IMR-90 (cell line): Measurements from ENCODE around the gene ST6GALNAC3. TPM values are rescaled to one million over a fixed set of nuclear protein-coding genes. Genes with fewer than 3 reads are reported as not detected.

Experiments used
- ATAC-seq: fragments of 200-7000 bp; cut with Tn5 transposase; 2 replicates; pipeline ENCODE4 v1.9.1; 2020; ENCODE audit warnings: low read depth, mild to moderate bottlenecking, moderate library complexity
- BruUV-seq: library from RNA; stranded (reverse); fragments of 400-500 nt; replicated peaks from 2 replicates; lab custom pipeline; 2021; lab: Mats Ljungman, UMichigan
- CTCF ChIA-PET: fragments of 300-600 bp; formaldehyde crosslinking; extraction: SDS; loops from one replicate; lab custom pipeline; 2021; ENCODE audit warnings: antibody characterized with exemption; lab: Yijun Ruan, JAX
- POLR2A ChIA-PET: fragments of 300-600 bp; sonication (Branson Sonifier 250); formaldehyde crosslinking; loops from one replicate; lab custom pipeline; 2022; ENCODE audit warnings: antibody characterized with exemption; ENCODE audit not compliant: unreplicated experiment; lab: Charles Lee
- DNase-seq: peaks from one replicate; pipeline ENCODE4 v3.0.0; 2013
- H2AFZ ChIP-seq: replicated peaks from 2 replicates; pipeline ENCODE3; 2013; ENCODE audit warnings: low read length, mild to moderate bottlenecking; ENCODE audit not compliant: poor library complexity
- H2AK5ac ChIP-seq: 2 replicates; pipeline ENCODE4 v1.6.1; 2013; ENCODE audit warnings: low read depth, low read length, inconsistent platforms
- H2AK9ac ChIP-seq: replicated peaks from 2 replicates; pipeline ENCODE3; 2013; ENCODE audit warnings: mild to moderate bottlenecking, low read depth, low read length, moderate library complexity; ENCODE audit not compliant: poor library complexity
- H2BK120ac ChIP-seq: 2 replicates; pipeline ENCODE4 v1.6.1; 2013; ENCODE audit warnings: low read depth, low read length, inconsistent platforms
- H2BK15ac ChIP-seq: 3 replicates; pipeline ENCODE4 v1.6.1; 2013; ENCODE audit warnings: low read depth, low read length, inconsistent platforms
- H2BK20ac ChIP-seq: 2 replicates; pipeline ENCODE4 v1.6.1; 2013; ENCODE audit warnings: low read depth, mild to moderate bottlenecking, inconsistent platforms, low read length, moderate library complexity
- H2BK5ac ChIP-seq: 2 replicates; pipeline ENCODE4 v1.6.1; 2013; ENCODE audit warnings: mild to moderate bottlenecking, low read depth, low read length, inconsistent platforms; ENCODE audit not compliant: poor library complexity, severe bottlenecking
- H3K14ac ChIP-seq: replicated peaks from 2 replicates; pipeline ENCODE4 v1.6.1; 2013; ENCODE audit warnings: low read depth, low read length, inconsistent platforms
- H3K18ac ChIP-seq: 2 replicates; pipeline ENCODE4 v1.6.1; 2013; ENCODE audit warnings: low read depth, low read length, control low read depth
- H3K23ac ChIP-seq: 2 replicates; pipeline ENCODE4 v1.6.1; 2013; ENCODE audit warnings: low read depth, low read length, inconsistent platforms
- H3K27ac ChIP-seq: 2 replicates; pipeline ENCODE4 v1.5.1; 2013; ENCODE audit warnings: mild to moderate bottlenecking, control low read depth, low read length; ENCODE audit not compliant: insufficient read depth
- H3K27me3 ChIP-seq: 2 replicates; pipeline ENCODE4 v1.6.1; 2013; ENCODE audit warnings: low read length; ENCODE audit not compliant: control insufficient read depth, insufficient read depth
- H3K36me3 ChIP-seq: 2 replicates; pipeline ENCODE4 v1.6.1; 2013; ENCODE audit warnings: low read length, mixed read lengths; ENCODE audit not compliant: control insufficient read depth, insufficient read depth
- H3K4ac ChIP-seq: 2 replicates; pipeline ENCODE4 v1.6.1; 2013; ENCODE audit warnings: low read depth, low read length, inconsistent platforms
- H3K4me1 ChIP-seq: 2 replicates; pipeline ENCODE4 v1.6.1; 2013; ENCODE audit warnings: low read length, mixed read lengths; ENCODE audit not compliant: control insufficient read depth, insufficient read depth
- H3K4me2 ChIP-seq: 2 replicates; pipeline ENCODE4 v1.6.1; 2013; ENCODE audit warnings: low read depth, mild to moderate bottlenecking, control low read depth, low read length, moderate library complexity
- H3K4me3 ChIP-seq: 2 replicates; pipeline ENCODE4 v1.5.1; 2013; ENCODE audit warnings: low read depth, mild to moderate bottlenecking, control low read depth, low read length, moderate library complexity; ENCODE audit not compliant: insufficient read depth
- H3K56ac ChIP-seq: 2 replicates; pipeline ENCODE4 v1.6.1; 2013; ENCODE audit warnings: low read length, inconsistent platforms; ENCODE audit not compliant: insufficient read depth; ENCODE audit errors: extremely low read depth
- H3K79me1 ChIP-seq, 2 experiments: 2 replicates each; pipeline ENCODE4 v1.6.1; 2013; ENCODE audit warnings: low read length in 2 of 2, inconsistent platforms in 1 of 2, low read depth in 1 of 2
- H3K9ac ChIP-seq: 2 replicates; pipeline ENCODE4 v1.6.1; 2013; ENCODE audit warnings: low read depth, low read length, control low read depth
- H3K9me1 ChIP-seq: 2 replicates; pipeline ENCODE4 v1.6.1; 2013; ENCODE audit warnings: low read length, inconsistent platforms; ENCODE audit not compliant: insufficient read depth
- H3K9me3 ChIP-seq: 2 replicates; pipeline ENCODE4 v1.6.1; 2013; ENCODE audit warnings: low read length; ENCODE audit not compliant: control insufficient read depth, insufficient read depth
- H4K20me1 ChIP-seq: 2 replicates; pipeline ENCODE4 v1.6.1; 2013; ENCODE audit warnings: low read length, inconsistent platforms; ENCODE audit not compliant: insufficient read depth
- H4K5ac ChIP-seq: 2 replicates; pipeline ENCODE4 v1.6.1; 2013; ENCODE audit warnings: mild to moderate bottlenecking, low read depth, low read length, control low read depth
- H4K8ac ChIP-seq, 2 experiments: 2 replicates each; pipeline ENCODE4 v1.6.1; 2013; ENCODE audit warnings: low read depth in 2 of 2, low read length in 2 of 2, control low read depth in 1 of 2, inconsistent platforms in 1 of 2
- H4K91ac ChIP-seq: 2 replicates; pipeline ENCODE4 v1.6.1; 2013; ENCODE audit warnings: low read depth, low read length, inconsistent platforms; ENCODE audit not compliant: insufficient read depth
- BHLHE40 ChIP-seq: fragments of 150-350 bp; IDR thresholded peaks from 2 replicates; pipeline ENCODE4 v1.6.1; 2016; ENCODE audit warnings: mild to moderate bottlenecking, low read depth, low read length
- CEBPB ChIP-seq: IDR thresholded peaks from 2 replicates; pipeline ENCODE4 v1.6.1; 2012; ENCODE audit warnings: low read depth, low read length, improper control_type of control experiment
- FOS ChIP-seq: fragments of 150-350 bp; IDR thresholded peaks from 2 replicates; pipeline ENCODE4 v1.6.1; 2016; ENCODE audit warnings: low read depth, low read length
- MAZ ChIP-seq: IDR thresholded peaks from 2 replicates; pipeline ENCODE4 v1.6.1; 2012; ENCODE audit warnings: low read depth, mild to moderate bottlenecking, low read length, improper control_type of control experiment, moderate library complexity, borderline replicate concordance
- MXI1 ChIP-seq: IDR thresholded peaks from 2 replicates; pipeline ENCODE4 v1.6.1; 2012; ENCODE audit warnings: low read depth, mild to moderate bottlenecking, low read length, moderate library complexity, borderline replicate concordance
- POLR2A ChIP-seq: IDR thresholded peaks from 2 replicates; pipeline ENCODE4 v1.6.1; 2012; ENCODE audit warnings: mild to moderate bottlenecking, low read depth, low read length
- RCOR1 ChIP-seq: IDR thresholded peaks from 2 replicates; pipeline ENCODE4 v1.6.1; 2012; ENCODE audit warnings: mild to moderate bottlenecking, low read length, improper control_type of control experiment; ENCODE audit not compliant: insufficient replicate concordance
- SMC3 ChIP-seq: fragments of 150-350 bp; IDR thresholded peaks from 2 replicates; pipeline ENCODE4 v1.6.1; 2016; ENCODE audit warnings: low read depth, mild to moderate bottlenecking, antibody characterized with exemption, low read length, moderate library complexity
- WGBS, 2 experiments: methylation state at CpG; one replicate each; pipeline versions ENCODE4 v1.1.5 to v1.1.7; 2013; ENCODE audit warnings: missing lambda C conversion rate in 2 of 2; ENCODE audit not compliant: insufficient read length in 1 of 2; ENCODE audit errors: extremely low coverage in 2 of 2; 5-methylcytosine and 5-hydroxymethylcytosine counted together
- dilution Hi-C: fragments of 300-500 bp; cut with HindIII; formaldehyde crosslinking; loops from one replicate; pipeline ENCODE4 v1.14.3; 2018; ENCODE audit warnings: low sequenced_read_pairs; ENCODE audit not compliant: unreplicated experiment
- in situ Hi-C: fragments of 300-500 bp; cut with MboI; formaldehyde crosslinking; loops from 3 replicates; pipeline ENCODE4 v1.14.3; 2019; ENCODE audit warnings: low sequenced_read_pairs, inconsistent platforms, mixed read lengths
- intact Hi-C: fragments of 100-400 bp; cut with micrococcal nuclease; formaldehyde crosslinking; loops from 2 replicates; pipeline ENCODE4 v1.10.0; 2022
- polyA plus RNA-seq, 3 experiments: library from polyadenylated mRNA; depleted of rRNA; stranded (reverse); fragments of >200 nt; gene quantifications; 2 replicates each; pipeline ENCODE4 v1.2.3, GENCODE V29; 2012; ENCODE audit warnings: low replicate concordance in 1 of 3
- total RNA-seq: library from RNA; depleted of rRNA; stranded (reverse); fragments of >200 nt; gene quantifications from 2 replicates; pipeline ENCODE4 v1.2.3, GENCODE V29; 2012

The ST6GALNAC3 gene
- total and polyA plus RNA-seq, 2 of the 4 experiments (the other 2 are of a cell fraction), result 0.65 to 1.3 TPM

- H4K8ac ChIP-seq, result no peak overlapping the region
- no peak overlapping the region for H4K91ac ChIP-seq
- H3K9ac ChIP-seq, result no peak overlapping the region
- no peak overlapping the region for H2BK15ac ChIP-seq
- TF ChIP-seq MXI1 (no peak), POLR2A (no peak), RCOR1 (no peak), BHLHE40 (no peak), SMC3 (no peak), FOS (no peak), MAZ (no peak), CEBPB (no peak)
- dilution Hi-C loops, result no loop called here
- H3K9me3 ChIP-seq, result no peaks in the 10 kb centered on the region
- ATAC-seq (no peak), DNase-seq (no peak)
- H4K5ac ChIP-seq, result no peak overlapping the region
- H2AK5ac ChIP-seq, result no peak overlapping the region
- no peaks in the 10 kb centered on the region for H3K27me3 ChIP-seq
- no peak overlapping the region for H3K56ac ChIP-seq
- H3K18ac ChIP-seq, result no peak overlapping the region
- H3K79me1 ChIP-seq, result no peaks in the 10 kb centered on the region
- no peak overlapping the region for H3K4ac ChIP-seq
- H2BK20ac ChIP-seq, result no peak overlapping the region
- H3K9me1 ChIP-seq, result no peaks in the 10 kb centered on the region
- H4K20me1 ChIP-seq, result no peaks in the 10 kb centered on the region
- WGBS, 2 experiments, result no CpG with 5 or more reads among the region's 3 CpGs
- H3K4me3 ChIP-seq, result no peak overlapping the region
- no peak overlapping the region for H2BK5ac ChIP-seq
- no peak overlapping the region for H2BK120ac ChIP-seq
- in situ Hi-C loops, result no loop called here
- ChIA-PET CTCF (no interaction called here), POLR2A (no interaction called here)
- H3K36me3 ChIP-seq, result no peaks in the 10 kb centered on the region
- no peak overlapping the region for H2AK9ac ChIP-seq
- intact Hi-C loops, result no loop called here
- no peaks in the 10 kb centered on the region for H3K4me1 ChIP-seq
- no peak overlapping the region for H3K14ac ChIP-seq
- no peak overlapping the region for H3K23ac ChIP-seq
- H2AFZ ChIP-seq, result no peak overlapping the region
- H3K27ac ChIP-seq, result no peak overlapping the region
- BruUV-seq, result no TSS peak
- no peak overlapping the region for H3K4me2 ChIP-seq
These were observed 153.1 kb downstream of the ST6GALNAC3 start for GRCh38 chr1:76227621-76228020.
